GM12874 (cell line): ENCODE results near the gene SAMD4A.

ENCODE experiments used
- CTCF ChIP-seq: IDR thresholded peaks from 2 replicates; pipeline ENCODE4 v1.5.1; 2011; ENCODE audit warnings: low read depth, mild to moderate bottlenecking, control low read depth, low read length, moderate library complexity; ENCODE audit not compliant: insufficient read depth

SAMD4A gene

GRCh38 chr14:54807428-54807827, 240.5 kb downstream of the SAMD4A start:
- TF ChIP-seq CTCF: no peak

GRCh38 chr14:54807881-54808280, 241.0 kb downstream of the SAMD4A start:
- no peak for TF ChIP-seq CTCF

GRCh38 chr14:54808326-54809161, 241.6 kb downstream of the SAMD4A start:
- TF ChIP-seq CTCF: no peak

GRCh38 chr14:54809767-54810166, 242.8 kb downstream of the SAMD4A start:
- TF ChIP-seq CTCF: no peak

- TF ChIP-seq CTCF: no peak
Measured at GRCh38 chr14:54812617-54813016, 245.7 kb downstream of the SAMD4A start.

GRCh38 chr14:54813081-54813480, 246.2 kb downstream of the SAMD4A start:
- no peak for TF ChIP-seq CTCF

GRCh38 chr14:54814076-54814475, 247.1 kb downstream of the SAMD4A start:
- 0 out of 2 replicates have a peak, but pooled peaks have one; percentile 27 for TF ChIP-seq CTCF
